Panc1 (cell line): ENCODE results near the gene LRFN2. TPM values are rescaled to one million over a fixed set of nuclear protein-coding genes. Genes with fewer than 3 reads are reported as not detected.

ENCODE experiments used
- ATAC-seq: fragments of 200-7000 bp; cut with Tn5 transposase; 2 replicates; pipeline ENCODE4 v1.9.1; 2020; ENCODE audit warnings: mild to moderate bottlenecking, moderate library complexity
- BruUV-seq: library from RNA; stranded (reverse); fragments of 400-500 nt; replicated peaks from 2 replicates; lab custom pipeline; 2021; lab: Mats Ljungman, UMichigan
- CTCF ChIA-PET: fragments of 300-600 bp; sonication (Branson Sonifier 250); formaldehyde crosslinking; loops from one replicate; lab custom pipeline; 2022; ENCODE audit warnings: antibody characterized with exemption; lab: Charles Lee
- POLR2A ChIA-PET: fragments of 300-600 bp; sonication (Branson Sonifier 250); formaldehyde crosslinking; loops from one replicate; lab custom pipeline; 2022; ENCODE audit warnings: antibody characterized with exemption; lab: Charles Lee
- DNase-seq: peaks from one replicate; pipeline ENCODE4 v3.0.0-alpha.2; 2010; ENCODE audit warnings: low read depth, low spot score
- H3K27ac ChIP-seq: 2 replicates; pipeline ENCODE4 v1.5.1; 2011; ENCODE audit warnings: mild to moderate bottlenecking, low read length, inconsistent platforms
- H3K27me3 ChIP-seq: fragments of 200-500 bp; sonication (Bioruptor generic); 2 replicates; pipeline ENCODE4 v1.6.0; 2014; ENCODE audit warnings: low read length, inconsistent platforms; ENCODE audit not compliant: control insufficient read depth, insufficient read depth
- H3K36me3 ChIP-seq: fragments of 200-500 bp; sonication (Bioruptor generic); 2 replicates; pipeline ENCODE4 v1.5.1; 2014; ENCODE audit warnings: inconsistent platforms, mild to moderate bottlenecking, low read length, moderate library complexity; ENCODE audit not compliant: control insufficient read depth, insufficient read depth
- H3K4me1 ChIP-seq: 2 replicates; pipeline ENCODE4 v1.5.1; 2011; ENCODE audit warnings: inconsistent platforms, mild to moderate bottlenecking, low read length, moderate library complexity; ENCODE audit not compliant: control insufficient read depth, insufficient read depth
- H3K4me3 ChIP-seq, 2 experiments: 2 replicates each; pipeline ENCODE4 v1.5.1; 2011 to 2012; ENCODE audit warnings: low read depth in 2 of 2, low read length in 2 of 2, mild to moderate bottlenecking in 2 of 2, inconsistent platforms in 1 of 2, moderate library complexity in 1 of 2
- H3K9me3 ChIP-seq: fragments of 200-500 bp; sonication (Bioruptor generic); 2 replicates; pipeline ENCODE4 v1.5.1; 2014; ENCODE audit warnings: low read depth, mild to moderate bottlenecking, inconsistent platforms, low read length, moderate library complexity; ENCODE audit not compliant: control insufficient read depth, insufficient read depth
- POLR2AphosphoS5 ChIP-seq: IDR thresholded peaks from 2 replicates; pipeline ENCODE4 v1.6.1; 2012; ENCODE audit warnings: mild to moderate bottlenecking, low read depth, low read length, moderate library complexity
- SIN3A ChIP-seq: IDR thresholded peaks from 2 replicates; pipeline ENCODE4 v1.6.1; 2012; ENCODE audit warnings: low read depth, mild to moderate bottlenecking, low read length, moderate library complexity, borderline replicate concordance; ENCODE audit not compliant: insufficient read depth
- TCF7L2 ChIP-seq: IDR thresholded peaks from 2 replicates; pipeline ENCODE4 v1.6.1; 2011; ENCODE audit warnings: mild to moderate bottlenecking, low read depth, low read length, inconsistent platforms
- in situ Hi-C: cut with HindIII; loops from 2 replicates; pipeline ENCODE4 v1.10.0; 2016; ENCODE audit warnings: low sequenced_read_pairs, low pct_unique_long_range_greater_than_20kb
- intact Hi-C: fragments of 100-400 bp; cut with micrococcal nuclease; formaldehyde crosslinking; loops from one replicate; pipeline ENCODE4 v1.10.0; 2022; ENCODE audit not compliant: unreplicated experiment
- total RNA-seq: library from RNA; stranded (reverse); gene quantifications from one replicate; pipeline ENCODE4 v1.2.1, GENCODE V29; 2021; ENCODE audit not compliant: unreplicated experiment
- TF ChIP-seq, protein P1 (sequence below), 2 experiments: IDR thresholded peaks; 2 replicates each; pipeline ENCODE4 v1.6.1; 2011 to 2012; ENCODE audit warnings: low read depth in 2 of 2, control low read depth in 1 of 2, low read length in 1 of 2, mild to moderate bottlenecking in 1 of 2, moderate library complexity in 1 of 2; ENCODE audit not compliant: insufficient read depth in 1 of 2
- TF ChIP-seq, protein P2 (sequence below): fragments of 450-650 bp; IDR thresholded peaks from 2 replicates; pipeline ENCODE4 v1.5.1; 2017; ENCODE audit warnings: mild to moderate bottlenecking

Gene LRFN2
- total RNA-seq, 1 experiment from 2014 or later, result 0.05 TPM

DNA sequence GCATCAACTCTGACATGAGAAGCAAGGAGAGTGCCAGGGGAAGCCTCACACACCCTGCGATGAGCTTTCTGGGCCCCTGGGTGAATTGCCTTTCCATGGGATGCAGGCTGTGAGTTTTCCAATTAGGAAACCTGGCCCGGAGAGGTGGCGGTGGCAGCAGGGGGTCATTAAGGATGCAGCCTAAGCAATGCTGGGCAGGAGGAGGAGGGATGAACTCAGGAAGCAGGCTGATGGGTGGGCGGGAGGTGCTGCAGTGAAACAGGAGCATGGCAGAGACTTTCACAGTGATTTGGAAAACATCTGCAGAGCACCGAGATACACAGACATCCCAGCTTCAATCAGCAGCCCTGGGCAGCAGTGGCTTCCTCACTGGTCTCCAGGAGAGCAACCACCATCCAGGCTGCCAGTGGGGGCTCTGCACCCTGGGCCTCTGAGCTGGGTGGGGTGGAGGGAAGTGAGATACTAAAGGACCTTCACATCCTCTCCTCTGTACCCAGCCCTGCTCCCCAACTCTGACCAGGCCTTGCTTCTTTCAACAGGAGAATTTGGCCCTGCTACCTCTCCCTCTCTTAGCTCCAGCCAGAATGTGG, 44.9 kb downstream of the LRFN2 start:
- intact Hi-C loops, result no loop called here
- no peak for DNase-seq
- ChIA-PET POLR2A (no interaction called here), CTCF (no interaction called here)
- Histone ChIP-seq H3K36me3 (no peaks in the 10 kb centered on the region), H3K4me3 (no peak overlapping the region), H3K27ac (no peak overlapping the region), H3K27me3 (peaks cover 5% of the 10 kb centered on the region), H3K9me3 (no peaks in the 10 kb centered on the region), H3K4me1 (no peaks in the 10 kb centered on the region)
- ATAC-seq, result no peak
- in situ Hi-C loops, result no loop called here
- no TSS peak for BruUV-seq
- TF ChIP-seq, protein P1, sequence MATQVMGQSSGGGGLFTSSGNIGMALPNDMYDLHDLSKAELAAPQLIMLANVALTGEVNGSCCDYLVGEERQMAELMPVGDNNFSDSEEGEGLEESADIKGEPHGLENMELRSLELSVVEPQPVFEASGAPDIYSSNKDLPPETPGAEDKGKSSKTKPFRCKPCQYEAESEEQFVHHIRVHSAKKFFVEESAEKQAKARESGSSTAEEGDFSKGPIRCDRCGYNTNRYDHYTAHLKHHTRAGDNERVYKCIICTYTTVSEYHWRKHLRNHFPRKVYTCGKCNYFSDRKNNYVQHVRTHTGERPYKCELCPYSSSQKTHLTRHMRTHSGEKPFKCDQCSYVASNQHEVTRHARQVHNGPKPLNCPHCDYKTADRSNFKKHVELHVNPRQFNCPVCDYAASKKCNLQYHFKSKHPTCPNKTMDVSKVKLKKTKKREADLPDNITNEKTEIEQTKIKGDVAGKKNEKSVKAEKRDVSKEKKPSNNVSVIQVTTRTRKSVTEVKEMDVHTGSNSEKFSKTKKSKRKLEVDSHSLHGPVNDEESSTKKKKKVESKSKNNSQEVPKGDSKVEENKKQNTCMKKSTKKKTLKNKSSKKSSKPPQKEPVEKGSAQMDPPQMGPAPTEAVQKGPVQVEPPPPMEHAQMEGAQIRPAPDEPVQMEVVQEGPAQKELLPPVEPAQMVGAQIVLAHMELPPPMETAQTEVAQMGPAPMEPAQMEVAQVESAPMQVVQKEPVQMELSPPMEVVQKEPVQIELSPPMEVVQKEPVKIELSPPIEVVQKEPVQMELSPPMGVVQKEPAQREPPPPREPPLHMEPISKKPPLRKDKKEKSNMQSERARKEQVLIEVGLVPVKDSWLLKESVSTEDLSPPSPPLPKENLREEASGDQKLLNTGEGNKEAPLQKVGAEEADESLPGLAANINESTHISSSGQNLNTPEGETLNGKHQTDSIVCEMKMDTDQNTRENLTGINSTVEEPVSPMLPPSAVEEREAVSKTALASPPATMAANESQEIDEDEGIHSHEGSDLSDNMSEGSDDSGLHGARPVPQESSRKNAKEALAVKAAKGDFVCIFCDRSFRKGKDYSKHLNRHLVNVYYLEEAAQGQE (IDR thresholded peaks at IDR 0.05; ENCODE audit: insufficient read depth in 1 of 2, low read depth in 2 of 2, low read length in 1 of 2), result no peak
- TF ChIP-seq TCF7L2, result no peak

DNA sequence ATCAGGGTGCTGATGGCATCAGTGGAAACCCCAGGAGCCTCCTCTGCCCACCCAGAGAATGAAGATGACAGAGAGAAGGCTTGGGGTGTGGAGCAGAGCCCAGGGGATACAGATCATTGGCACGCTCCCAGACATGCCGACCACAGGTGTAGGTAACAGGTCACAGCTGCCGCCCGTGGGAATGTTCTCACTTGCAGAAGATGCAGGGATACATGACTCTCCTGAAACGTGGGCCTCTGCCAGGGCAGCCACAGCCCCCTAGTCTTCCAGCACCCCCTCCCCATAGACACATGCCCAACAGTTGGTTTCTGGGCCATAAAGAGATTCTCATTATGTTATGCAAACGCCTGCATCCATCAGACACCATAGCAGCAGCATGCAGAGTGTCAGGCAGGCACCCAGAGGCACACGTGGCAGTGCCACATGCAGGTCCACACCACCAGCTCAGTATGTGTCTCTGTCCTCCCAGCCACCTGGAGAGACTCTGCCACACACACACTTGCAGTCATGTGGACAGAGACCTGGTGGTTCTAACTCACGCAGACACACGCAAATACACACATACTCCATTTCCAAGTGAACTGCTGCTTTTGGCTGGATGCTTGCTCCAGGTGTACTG, 45.5 kb downstream of the LRFN2 start:
- H3K4me3 ChIP-seq, result no peak overlapping the region
- H3K4me1 ChIP-seq, result no peaks in the 10 kb centered on the region
- peaks cover 5% of the 10 kb centered on the region for H3K27me3 ChIP-seq
- H3K9me3 ChIP-seq, result no peaks in the 10 kb centered on the region
- DNase-seq, result no peak
- ChIA-PET CTCF (no interaction called here), POLR2A (no interaction called here)
- intact Hi-C loops, result no loop called here
- TF ChIP-seq TCF7L2 (no peak), SIN3A (no peak), POLR2AphosphoS5 (no peak)
- TF ChIP-seq, protein P1 (IDR thresholded peaks at IDR 0.05; ENCODE audit: insufficient read depth in 1 of 2, low read depth in 2 of 2, low read length in 1 of 2), result no peak
- TF ChIP-seq, protein P2, sequence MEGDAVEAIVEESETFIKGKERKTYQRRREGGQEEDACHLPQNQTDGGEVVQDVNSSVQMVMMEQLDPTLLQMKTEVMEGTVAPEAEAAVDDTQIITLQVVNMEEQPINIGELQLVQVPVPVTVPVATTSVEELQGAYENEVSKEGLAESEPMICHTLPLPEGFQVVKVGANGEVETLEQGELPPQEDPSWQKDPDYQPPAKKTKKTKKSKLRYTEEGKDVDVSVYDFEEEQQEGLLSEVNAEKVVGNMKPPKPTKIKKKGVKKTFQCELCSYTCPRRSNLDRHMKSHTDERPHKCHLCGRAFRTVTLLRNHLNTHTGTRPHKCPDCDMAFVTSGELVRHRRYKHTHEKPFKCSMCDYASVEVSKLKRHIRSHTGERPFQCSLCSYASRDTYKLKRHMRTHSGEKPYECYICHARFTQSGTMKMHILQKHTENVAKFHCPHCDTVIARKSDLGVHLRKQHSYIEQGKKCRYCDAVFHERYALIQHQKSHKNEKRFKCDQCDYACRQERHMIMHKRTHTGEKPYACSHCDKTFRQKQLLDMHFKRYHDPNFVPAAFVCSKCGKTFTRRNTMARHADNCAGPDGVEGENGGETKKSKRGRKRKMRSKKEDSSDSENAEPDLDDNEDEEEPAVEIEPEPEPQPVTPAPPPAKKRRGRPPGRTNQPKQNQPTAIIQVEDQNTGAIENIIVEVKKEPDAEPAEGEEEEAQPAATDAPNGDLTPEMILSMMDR, result no peak
- in situ Hi-C loops, result no loop called here
- no peaks in the 10 kb centered on the region for H3K36me3 ChIP-seq
- no peak overlapping the region for H3K27ac ChIP-seq
- no peak for ATAC-seq
- BruUV-seq, result no TSS peak
